22Rv1 (cell line): ENCODE data around the gene PEX19.

Experiments used
- H3K27ac ChIP-seq: fragments of 450-650 bp; 2 replicates; pipeline ENCODE4 v1.5.1; 2017
- ZFX ChIP-seq: fragments of 450-650 bp; IDR thresholded peaks from 2 replicates; pipeline ENCODE4 v1.6.1; 2017; ENCODE audit warnings: antibody characterized with exemption, borderline replicate concordance
- TF ChIP-seq, protein P1 (sequence below): fragments of 450-650 bp; IDR thresholded peaks from 2 replicates; pipeline ENCODE4 v1.5.1; 2017; ENCODE audit warnings: mild to moderate bottlenecking

Gene PEX19

DNA sequence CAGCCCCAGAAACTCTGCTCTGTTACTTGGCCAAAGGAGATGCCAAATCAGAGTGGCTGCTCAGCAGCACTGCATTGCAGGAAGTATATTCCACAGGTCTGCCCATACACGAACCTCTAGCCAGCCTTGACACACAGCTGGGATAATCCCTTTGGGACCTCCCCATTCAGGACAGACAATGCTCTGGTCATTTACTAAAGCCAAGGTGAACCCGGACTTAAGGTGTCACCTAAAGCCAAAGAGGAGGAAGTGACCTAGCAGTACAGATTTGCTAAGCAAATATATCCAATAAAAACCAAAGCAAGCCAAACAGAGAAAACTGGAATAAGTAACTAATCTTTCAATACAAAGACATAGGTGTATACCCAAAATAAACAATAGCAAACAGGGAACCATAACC is 30.4 kb upstream of the PEX19 start:
- TF ChIP-seq ZFX, result no peak
- TF ChIP-seq, protein P1, sequence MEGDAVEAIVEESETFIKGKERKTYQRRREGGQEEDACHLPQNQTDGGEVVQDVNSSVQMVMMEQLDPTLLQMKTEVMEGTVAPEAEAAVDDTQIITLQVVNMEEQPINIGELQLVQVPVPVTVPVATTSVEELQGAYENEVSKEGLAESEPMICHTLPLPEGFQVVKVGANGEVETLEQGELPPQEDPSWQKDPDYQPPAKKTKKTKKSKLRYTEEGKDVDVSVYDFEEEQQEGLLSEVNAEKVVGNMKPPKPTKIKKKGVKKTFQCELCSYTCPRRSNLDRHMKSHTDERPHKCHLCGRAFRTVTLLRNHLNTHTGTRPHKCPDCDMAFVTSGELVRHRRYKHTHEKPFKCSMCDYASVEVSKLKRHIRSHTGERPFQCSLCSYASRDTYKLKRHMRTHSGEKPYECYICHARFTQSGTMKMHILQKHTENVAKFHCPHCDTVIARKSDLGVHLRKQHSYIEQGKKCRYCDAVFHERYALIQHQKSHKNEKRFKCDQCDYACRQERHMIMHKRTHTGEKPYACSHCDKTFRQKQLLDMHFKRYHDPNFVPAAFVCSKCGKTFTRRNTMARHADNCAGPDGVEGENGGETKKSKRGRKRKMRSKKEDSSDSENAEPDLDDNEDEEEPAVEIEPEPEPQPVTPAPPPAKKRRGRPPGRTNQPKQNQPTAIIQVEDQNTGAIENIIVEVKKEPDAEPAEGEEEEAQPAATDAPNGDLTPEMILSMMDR, result no peak
- no peak overlapping the region for H3K27ac ChIP-seq

DNA sequence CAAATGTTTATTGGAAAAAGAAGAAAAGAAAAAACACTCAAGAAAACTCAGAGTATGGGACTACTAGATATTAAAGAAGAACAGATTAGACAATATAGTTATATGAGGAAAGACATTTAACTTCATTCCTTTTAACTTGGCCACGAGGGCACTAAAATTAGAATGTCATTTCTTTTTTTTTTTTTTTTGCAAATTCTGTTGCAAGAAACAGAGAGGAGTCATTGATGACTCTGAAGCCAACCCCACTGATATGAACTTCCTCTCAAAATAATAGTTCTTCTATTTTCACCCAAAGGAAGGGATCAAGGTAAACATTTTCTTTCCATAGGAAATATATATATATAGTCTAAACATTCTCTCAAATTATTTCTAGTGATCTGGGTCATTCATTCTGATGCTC is 24.6 kb upstream of the PEX19 start:
- no peak overlapping the region for H3K27ac ChIP-seq
- no peak for TF ChIP-seq ZFX
- TF ChIP-seq, protein P1, result no peak

DNA sequence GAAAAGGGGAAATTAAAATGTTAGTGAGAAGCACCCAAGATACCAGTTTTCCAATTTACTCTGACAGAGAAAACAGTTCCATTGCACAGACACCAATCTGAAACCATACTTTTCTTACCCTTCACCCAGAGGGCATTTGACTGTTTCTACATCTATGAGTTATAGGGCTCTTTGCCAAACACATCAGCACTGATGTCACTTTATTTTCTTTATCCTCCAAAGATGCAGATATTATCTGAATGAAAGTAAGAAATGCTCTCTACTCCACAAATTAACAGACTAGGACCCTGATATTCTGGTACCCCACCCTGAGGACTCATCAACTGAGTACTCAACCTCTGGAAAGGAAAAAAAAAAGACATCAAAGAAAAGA is 24.2 kb upstream of the PEX19 start:
- H3K27ac ChIP-seq, result no peak overlapping the region
- no peak for TF ChIP-seq ZFX
- TF ChIP-seq, protein P1, result no peak

DNA sequence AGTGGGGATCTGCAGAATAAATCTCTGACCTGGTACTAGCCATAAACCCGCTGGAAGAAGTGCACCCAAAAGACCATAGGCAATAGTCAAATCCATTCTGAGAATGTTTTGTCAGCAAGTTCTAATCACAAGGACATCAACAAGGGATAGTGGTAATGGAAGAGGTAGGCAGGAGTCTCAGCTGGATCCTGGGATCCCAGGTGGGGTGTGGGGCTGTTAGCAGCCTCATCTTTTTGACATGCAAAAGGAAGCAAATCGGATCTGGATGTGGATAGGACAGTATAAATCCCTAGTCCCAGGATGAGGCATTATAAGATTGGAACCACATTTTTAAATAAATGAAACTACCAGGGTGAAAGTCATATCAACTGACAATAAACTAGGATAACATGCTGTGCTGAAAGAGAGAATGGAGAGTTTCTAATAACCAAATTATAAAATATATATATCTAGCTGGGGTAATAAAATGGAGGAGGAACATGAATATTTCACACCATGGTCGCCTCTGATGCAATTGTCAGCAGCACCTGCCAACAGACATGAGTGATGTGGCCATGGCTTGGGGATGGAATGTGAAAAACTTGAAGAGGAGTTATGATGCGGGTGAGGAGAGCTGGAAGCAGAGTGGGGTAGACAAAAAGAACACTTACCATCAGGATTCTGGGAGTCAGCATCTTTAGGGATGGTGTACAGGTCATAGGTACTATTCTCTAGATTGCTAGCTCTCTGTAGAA is 23.7 kb upstream of the PEX19 start:
- no peak for TF ChIP-seq ZFX
- TF ChIP-seq, protein P1, result no peak
- no peak overlapping the region for H3K27ac ChIP-seq

DNA sequence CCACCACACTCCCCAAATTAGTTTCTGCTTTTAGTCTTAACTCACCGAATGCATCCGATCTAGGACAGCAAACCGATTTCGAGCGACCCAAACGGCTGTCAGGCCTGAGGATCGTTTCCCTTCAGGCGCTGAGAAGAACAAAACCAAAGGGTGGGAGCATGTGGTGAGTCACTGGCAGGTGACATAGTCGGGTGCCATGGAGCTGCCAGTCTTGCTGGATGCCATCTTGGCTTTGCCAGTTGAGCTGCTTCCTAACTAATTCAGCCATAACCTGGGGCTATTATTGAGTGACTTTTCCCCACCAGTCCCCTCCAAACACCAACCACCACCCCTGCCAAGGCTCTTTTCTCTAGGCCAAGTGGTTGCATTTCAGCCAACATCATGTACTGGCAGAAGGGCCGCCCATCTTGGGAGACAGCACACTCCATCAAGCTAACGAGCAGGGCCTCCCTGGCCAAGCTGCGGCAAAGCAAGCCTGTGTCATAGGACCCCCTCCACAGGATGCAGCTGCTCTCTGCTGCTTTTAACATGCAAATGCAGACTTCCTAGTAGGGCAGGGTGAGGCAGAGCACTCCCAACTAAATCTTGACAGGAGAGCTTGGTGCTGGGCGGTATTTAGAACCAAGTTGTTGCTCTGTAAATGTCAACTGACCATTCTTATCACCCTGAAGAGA is 22.3 kb upstream of the PEX19 start:
- no peak for TF ChIP-seq ZFX
- TF ChIP-seq, protein P1, result no peak
- H3K27ac ChIP-seq, result no peak overlapping the region

DNA sequence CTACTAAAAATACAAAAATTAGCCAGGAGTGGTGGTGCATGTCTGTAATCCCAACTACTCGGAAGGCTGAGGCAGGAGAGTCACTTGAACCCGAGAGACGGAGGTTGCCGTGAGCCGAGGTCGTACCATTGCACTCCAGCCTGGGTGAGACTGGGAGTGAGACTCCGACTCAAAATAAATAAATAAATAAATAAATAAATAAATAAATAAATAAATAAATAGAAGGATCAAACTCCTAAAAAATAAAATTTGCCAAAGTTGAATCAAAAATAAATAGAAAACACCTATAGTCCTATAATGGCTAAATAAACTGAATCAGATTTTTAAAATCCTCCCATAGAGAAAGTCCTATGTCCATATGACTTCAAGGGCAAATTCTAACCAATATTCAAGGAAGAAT is 15.2 kb upstream of the PEX19 start:
- H3K27ac ChIP-seq, result no peak overlapping the region
- TF ChIP-seq ZFX, result no peak
- TF ChIP-seq, protein P1, result no peak

DNA sequence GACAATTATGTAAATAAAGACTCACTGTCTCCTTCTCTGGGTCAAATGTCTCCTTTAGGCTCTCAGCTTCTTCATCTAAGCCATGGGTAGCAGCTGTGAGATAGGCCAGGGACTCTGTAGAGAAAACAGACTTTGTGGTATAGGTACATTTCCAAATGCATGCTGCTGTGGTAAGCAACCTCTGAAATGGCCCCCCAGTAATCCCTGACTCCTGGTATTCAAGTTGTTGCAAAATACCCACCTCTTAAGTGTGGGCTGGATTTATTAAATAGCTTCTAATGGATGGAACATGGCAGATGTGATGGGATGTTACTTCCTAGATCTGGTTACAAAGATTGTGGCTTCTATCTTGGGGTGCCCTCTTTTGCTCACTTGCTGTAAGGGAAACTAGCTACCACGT is 11.1 kb upstream of the PEX19 start:
- H3K27ac ChIP-seq, result no peak overlapping the region
- no peak for TF ChIP-seq ZFX
- TF ChIP-seq, protein P1, result no peak
